Endothelial cell (in vitro differentiated cells): Measurements from ENCODE around the gene KIF16B. TPM values are rescaled to one million over a fixed set of nuclear protein-coding genes. Genes with fewer than 3 reads are reported as not detected.

Experiments used
- DNase-seq: peaks from one replicate; pipeline ENCODE4 v3.0.0; 2021; ENCODE audit warnings: low spot score
- H3K27ac Mint-ChIP-seq: one replicate; pipeline ENCODE4 v1.8.0; 2021; ENCODE audit warnings: mixed read lengths, inconsistent platforms; ENCODE audit not compliant: unreplicated experiment
- H3K27me3 Mint-ChIP-seq: one replicate; pipeline ENCODE4 v1.8.0; 2021; ENCODE audit warnings: mild to moderate bottlenecking, moderate library complexity, mixed read lengths, inconsistent platforms; ENCODE audit not compliant: unreplicated experiment
- H3K36me3 Mint-ChIP-seq: one replicate; pipeline ENCODE4 v1.8.0; 2021; ENCODE audit warnings: mild to moderate bottlenecking, low read depth, mixed read lengths, inconsistent platforms; ENCODE audit not compliant: unreplicated experiment
- H3K4me1 Mint-ChIP-seq: one replicate; pipeline ENCODE4 v1.8.0; 2021; ENCODE audit warnings: mild to moderate bottlenecking, mixed read lengths, inconsistent platforms; ENCODE audit not compliant: unreplicated experiment
- H3K4me3 Mint-ChIP-seq: one replicate; pipeline ENCODE4 v1.8.0; 2021; ENCODE audit warnings: mild to moderate bottlenecking, mixed read lengths, inconsistent platforms; ENCODE audit not compliant: unreplicated experiment
- H3K9me3 Mint-ChIP-seq: one replicate; pipeline ENCODE4 v1.8.0; 2021; ENCODE audit warnings: mixed read lengths, inconsistent platforms; ENCODE audit not compliant: unreplicated experiment
- total RNA-seq: library from RNA; stranded (reverse); fragmentation: NEBNext Ultra II Directional; extraction: Animal tissue kit (Norgen Biotek cat#: 25700); gene quantifications from one replicate; pipeline ENCODE4 v1.2.1, GENCODE V29; 2021; ENCODE audit not compliant: unreplicated experiment
- TF ChIP-seq, protein P1 (sequence below): fragments of 200-600 bp; sonication (generic); IDR thresholded peaks from one replicate; pipeline ENCODE4 v1.5.0; 2021; ENCODE audit warnings: antibody characterized with exemption; ENCODE audit not compliant: unreplicated experiment

Gene KIF16B
- total RNA-seq, 1 donor from 2014 or later = 10.5 TPM

DNA sequence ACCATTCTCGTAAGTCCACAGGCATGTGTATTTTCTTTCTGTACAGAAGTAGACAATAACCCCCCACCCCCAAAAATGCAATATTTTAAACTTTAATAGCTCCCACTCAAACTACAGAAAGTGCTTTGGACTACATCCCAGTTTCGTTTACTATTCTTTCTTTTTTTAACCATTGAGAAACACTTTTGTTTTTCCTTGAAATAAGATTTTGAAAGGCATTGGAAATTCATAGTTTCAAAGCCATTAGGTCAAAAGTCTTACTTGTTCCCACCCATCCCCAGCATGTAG, 140.0 kb downstream of the KIF16B start:
- Mint-ChIP-seq H3K9me3 (no peaks in the 10 kb centered on the region), H3K4me1 (no peaks in the 10 kb centered on the region), H3K36me3 (no peaks in the 10 kb centered on the region), H3K27me3 (no peaks in the 10 kb centered on the region), H3K4me3 (no peak overlapping the region), H3K27ac (no peak overlapping the region)
- TF ChIP-seq, protein P1, sequence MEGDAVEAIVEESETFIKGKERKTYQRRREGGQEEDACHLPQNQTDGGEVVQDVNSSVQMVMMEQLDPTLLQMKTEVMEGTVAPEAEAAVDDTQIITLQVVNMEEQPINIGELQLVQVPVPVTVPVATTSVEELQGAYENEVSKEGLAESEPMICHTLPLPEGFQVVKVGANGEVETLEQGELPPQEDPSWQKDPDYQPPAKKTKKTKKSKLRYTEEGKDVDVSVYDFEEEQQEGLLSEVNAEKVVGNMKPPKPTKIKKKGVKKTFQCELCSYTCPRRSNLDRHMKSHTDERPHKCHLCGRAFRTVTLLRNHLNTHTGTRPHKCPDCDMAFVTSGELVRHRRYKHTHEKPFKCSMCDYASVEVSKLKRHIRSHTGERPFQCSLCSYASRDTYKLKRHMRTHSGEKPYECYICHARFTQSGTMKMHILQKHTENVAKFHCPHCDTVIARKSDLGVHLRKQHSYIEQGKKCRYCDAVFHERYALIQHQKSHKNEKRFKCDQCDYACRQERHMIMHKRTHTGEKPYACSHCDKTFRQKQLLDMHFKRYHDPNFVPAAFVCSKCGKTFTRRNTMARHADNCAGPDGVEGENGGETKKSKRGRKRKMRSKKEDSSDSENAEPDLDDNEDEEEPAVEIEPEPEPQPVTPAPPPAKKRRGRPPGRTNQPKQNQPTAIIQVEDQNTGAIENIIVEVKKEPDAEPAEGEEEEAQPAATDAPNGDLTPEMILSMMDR = no peak
- no peak for DNase-seq

DNA sequence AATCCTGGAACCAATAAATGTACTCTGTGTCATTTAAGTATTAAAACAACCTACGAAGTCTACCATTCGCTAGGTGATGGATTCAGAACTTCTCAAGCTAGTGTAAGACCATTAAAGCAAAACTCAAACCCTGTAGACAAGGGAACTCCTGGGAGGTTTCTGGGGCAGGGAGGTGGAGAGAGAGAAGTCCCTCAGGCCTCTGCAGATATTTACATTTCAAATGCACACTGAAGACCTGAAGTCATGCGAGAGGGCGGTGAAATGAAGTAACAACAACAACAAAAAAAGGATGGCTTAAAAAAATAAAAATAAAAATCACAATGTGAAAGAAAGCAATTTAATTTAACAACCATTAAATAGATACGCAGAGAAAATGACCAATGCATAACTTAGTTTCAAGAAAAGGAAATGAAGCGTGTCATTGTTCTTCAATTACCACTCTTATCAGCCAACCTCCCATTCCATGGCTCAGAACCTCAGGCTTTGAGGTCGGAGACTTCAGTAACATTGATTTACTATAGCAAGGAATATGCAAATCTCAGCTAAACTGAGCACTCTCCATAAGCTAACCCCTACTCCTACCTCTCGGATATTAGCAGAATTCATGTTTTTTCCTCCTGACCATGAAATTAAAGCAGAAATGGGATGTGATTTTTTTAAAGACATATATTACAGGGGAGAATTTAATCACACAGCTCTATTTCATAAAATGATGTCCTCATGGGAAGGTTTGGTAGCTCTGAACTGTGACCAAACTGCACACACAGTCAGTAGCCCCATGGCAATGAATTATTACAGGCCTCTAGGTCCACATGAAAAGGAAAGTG, 140.6 kb downstream of the KIF16B start:
- Mint-ChIP-seq H3K36me3 (no peaks in the 10 kb centered on the region), H3K27ac (no peak overlapping the region)
- DNase-seq = no peak

DNA sequence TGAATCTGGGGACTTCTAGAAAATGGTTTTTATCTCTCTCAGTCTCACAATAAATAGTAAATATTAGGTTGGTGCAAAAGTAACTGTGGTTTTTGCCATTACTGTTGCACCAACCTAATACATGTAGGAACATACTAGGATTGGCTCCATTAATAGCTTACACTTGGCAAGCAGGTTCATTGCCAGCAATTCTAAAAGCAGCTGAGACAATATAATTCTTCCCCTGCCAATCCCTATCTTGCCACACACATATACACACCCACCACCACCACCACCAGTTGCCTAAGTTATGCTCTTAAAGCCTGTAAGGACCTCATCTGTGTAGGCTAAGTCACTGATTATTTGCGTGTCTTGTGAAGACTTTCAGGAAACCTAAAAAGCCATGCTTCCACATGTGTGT, 145.1 kb downstream of the KIF16B start:
- TF ChIP-seq, protein P1 = no peak
- DNase-seq = no peak
- H3K27me3 Mint-ChIP-seq = no peaks in the 10 kb centered on the region
- no peaks in the 10 kb centered on the region for H3K4me1 Mint-ChIP-seq
- H3K4me3 Mint-ChIP-seq = no peak overlapping the region
- peaks cover 21% of the 10 kb centered on the region for H3K36me3 Mint-ChIP-seq
- no peaks in the 10 kb centered on the region for H3K9me3 Mint-ChIP-seq
- no peak overlapping the region for H3K27ac Mint-ChIP-seq

More for the DNA sequence above, 140.6 kb downstream of the KIF16B start:
- H3K4me1 Mint-ChIP-seq = no peaks in the 10 kb centered on the region
- H3K27me3 Mint-ChIP-seq = no peaks in the 10 kb centered on the region
- TF ChIP-seq, protein P1 = no peak
- no peaks in the 10 kb centered on the region for H3K9me3 Mint-ChIP-seq
- no peak overlapping the region for H3K4me3 Mint-ChIP-seq

DNA sequence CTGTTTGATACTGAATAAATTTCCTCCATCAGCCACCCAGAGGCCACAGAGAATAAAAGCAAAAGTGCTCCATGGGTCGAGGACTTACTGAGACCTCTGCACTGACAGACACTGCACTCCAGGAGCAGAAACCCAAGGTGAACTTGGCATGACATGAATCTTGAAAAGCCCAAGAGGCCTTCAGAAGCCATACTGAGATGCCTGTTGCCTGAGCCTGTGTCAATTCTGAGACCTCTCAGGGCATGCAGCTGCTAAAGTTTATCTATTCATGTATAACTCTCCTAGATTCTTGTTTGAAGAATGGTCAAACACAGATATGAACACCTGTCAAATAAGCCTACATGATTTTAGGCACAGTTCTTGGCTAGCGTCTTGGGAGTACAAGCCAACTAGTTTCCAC, 145.7 kb downstream of the KIF16B start:
- Mint-ChIP-seq H3K36me3 (peaks cover 24% of the 10 kb centered on the region), H3K27me3 (no peaks in the 10 kb centered on the region)

DNA sequence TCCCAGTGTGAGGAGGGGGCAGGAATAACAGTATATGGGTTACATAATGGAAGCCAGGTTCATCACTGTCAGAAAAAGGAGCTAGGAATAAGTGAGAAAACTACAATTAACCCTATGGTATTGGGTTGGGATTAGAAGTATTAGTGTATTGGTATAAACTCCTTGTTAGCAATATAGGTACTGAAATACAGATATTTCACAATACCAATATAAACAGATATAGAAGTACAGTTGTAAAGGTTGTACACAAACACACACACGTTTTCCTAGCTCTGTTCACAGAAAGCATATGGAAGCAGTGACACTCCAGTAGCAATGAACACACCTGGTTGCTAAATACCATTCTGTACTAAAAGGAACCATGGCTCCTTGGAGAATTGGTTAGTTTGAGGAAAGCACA, 148.5 kb downstream of the KIF16B start:
- H3K9me3 Mint-ChIP-seq = no peaks in the 10 kb centered on the region
- no peaks in the 10 kb centered on the region for H3K4me1 Mint-ChIP-seq
- no peak overlapping the region for H3K4me3 Mint-ChIP-seq
- H3K36me3 Mint-ChIP-seq = peaks cover 24% of the 10 kb centered on the region
- DNase-seq = no peak
- no peak overlapping the region for H3K27ac Mint-ChIP-seq
- TF ChIP-seq, protein P1 = no peak
- no peaks in the 10 kb centered on the region for H3K27me3 Mint-ChIP-seq

More for the DNA sequence above, 145.7 kb downstream of the KIF16B start:
- Mint-ChIP-seq H3K4me3 (no peak overlapping the region), H3K4me1 (no peaks in the 10 kb centered on the region), H3K9me3 (no peaks in the 10 kb centered on the region), H3K27ac (no peak overlapping the region)
- DNase-seq = no peak
- TF ChIP-seq, protein P1 = no peak
